K562 (cell line): Measurements from ENCODE around the gene DNASE2.

Experiments used
- FOS ChIP-seq: IDR thresholded peaks from 3 replicates; pipeline ENCODE4 v1.6.1; 2011; ENCODE audit not compliant: insufficient read length; ENCODE audit errors: extremely low read depth
- FOXK2 ChIP-seq, 2 experiments: fragments of 450-650 bp; IDR thresholded peaks in 1 of 2; conservative IDR thresholded peaks in 1 of 2; 2 replicates each; pipeline ENCODE4 v1.6.1; 2016; ENCODE audit warnings: low read depth in 2 of 2, mild to moderate bottlenecking in 1 of 2
- MAFK ChIP-seq: IDR thresholded peaks from 2 replicates; pipeline ENCODE4 v1.6.1; 2011; ENCODE audit warnings: low read length, improper control_type of control experiment
- POLR2A ChIP-seq: fragments of 450-650 bp; conservative IDR thresholded peaks from 2 replicates; pipeline ENCODE4 v1.6.1; 2016
- POLR2AphosphoS5 ChIP-seq: IDR thresholded peaks from 2 replicates; pipeline ENCODE4 v1.6.1; 2011; ENCODE audit warnings: mild to moderate bottlenecking, low read depth, low read length, moderate library complexity; ENCODE audit not compliant: control insufficient read depth, insufficient read depth
- TF ChIP-seq, protein P1 (sequence below): sonication (generic); formaldehyde crosslinking; IDR thresholded peaks from 2 replicates; pipeline ENCODE4 v1.9.0; 2022; ENCODE audit warnings: mild to moderate bottlenecking, missing genetic modification reagents
- TF ChIP-seq, protein P2 (sequence below), 3 experiments: IDR thresholded peaks in 2 of 3; conservative IDR thresholded peaks in 1 of 3; 2 replicates each; pipeline ENCODE4 v1.5.1; 2011 to 2012; ENCODE audit warnings: low read length in 3 of 3, mild to moderate bottlenecking in 3 of 3, control low read depth in 2 of 3, improper control_type of control experiment in 1 of 3, inconsistent platforms in 1 of 3, low read depth in 1 of 3, mixed read lengths in 1 of 3, moderate library complexity in 1 of 3; ENCODE audit not compliant: insufficient read depth in 2 of 3
- TF ChIP-seq, protein P3 (sequence below): conservative IDR thresholded peaks from 2 replicates; pipeline ENCODE4 v1.6.1; 2011; ENCODE audit warnings: low read depth, mild to moderate bottlenecking, low read length; ENCODE audit not compliant: control insufficient read depth

DNA sequence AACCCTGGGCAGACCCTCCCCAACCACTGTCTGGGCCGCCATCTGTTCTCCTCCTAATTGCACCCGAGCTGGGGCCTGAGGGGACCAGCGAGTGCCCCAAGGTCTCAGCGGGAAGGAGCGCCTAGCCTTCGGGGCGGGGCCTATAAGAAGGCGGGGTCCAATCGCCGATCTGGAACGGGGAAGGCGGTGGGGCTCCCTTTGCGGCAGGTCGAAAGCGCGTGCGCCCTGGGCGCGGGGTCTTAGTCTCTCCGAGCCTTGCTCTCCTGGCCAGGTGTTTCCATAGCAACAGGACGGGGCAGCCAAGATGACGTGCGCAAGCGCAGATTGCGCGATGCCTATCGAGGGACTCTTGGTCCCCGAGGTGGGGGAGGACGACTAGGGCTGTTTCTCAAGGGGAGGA is 40.2 kb downstream of the DNASE2 start:
- no peak for TF ChIP-seq FOS
- TF ChIP-seq, protein P1, sequence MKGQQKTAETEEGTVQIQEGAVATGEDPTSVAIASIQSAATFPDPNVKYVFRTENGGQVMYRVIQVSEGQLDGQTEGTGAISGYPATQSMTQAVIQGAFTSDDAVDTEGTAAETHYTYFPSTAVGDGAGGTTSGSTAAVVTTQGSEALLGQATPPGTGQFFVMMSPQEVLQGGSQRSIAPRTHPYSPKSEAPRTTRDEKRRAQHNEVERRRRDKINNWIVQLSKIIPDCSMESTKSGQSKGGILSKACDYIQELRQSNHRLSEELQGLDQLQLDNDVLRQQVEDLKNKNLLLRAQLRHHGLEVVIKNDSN (CRISPR knock-in tag) = no peak
- TF ChIP-seq POLR2AphosphoS5 = no peak
- TF ChIP-seq, protein P2, sequence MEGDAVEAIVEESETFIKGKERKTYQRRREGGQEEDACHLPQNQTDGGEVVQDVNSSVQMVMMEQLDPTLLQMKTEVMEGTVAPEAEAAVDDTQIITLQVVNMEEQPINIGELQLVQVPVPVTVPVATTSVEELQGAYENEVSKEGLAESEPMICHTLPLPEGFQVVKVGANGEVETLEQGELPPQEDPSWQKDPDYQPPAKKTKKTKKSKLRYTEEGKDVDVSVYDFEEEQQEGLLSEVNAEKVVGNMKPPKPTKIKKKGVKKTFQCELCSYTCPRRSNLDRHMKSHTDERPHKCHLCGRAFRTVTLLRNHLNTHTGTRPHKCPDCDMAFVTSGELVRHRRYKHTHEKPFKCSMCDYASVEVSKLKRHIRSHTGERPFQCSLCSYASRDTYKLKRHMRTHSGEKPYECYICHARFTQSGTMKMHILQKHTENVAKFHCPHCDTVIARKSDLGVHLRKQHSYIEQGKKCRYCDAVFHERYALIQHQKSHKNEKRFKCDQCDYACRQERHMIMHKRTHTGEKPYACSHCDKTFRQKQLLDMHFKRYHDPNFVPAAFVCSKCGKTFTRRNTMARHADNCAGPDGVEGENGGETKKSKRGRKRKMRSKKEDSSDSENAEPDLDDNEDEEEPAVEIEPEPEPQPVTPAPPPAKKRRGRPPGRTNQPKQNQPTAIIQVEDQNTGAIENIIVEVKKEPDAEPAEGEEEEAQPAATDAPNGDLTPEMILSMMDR (IDR thresholded peaks at IDR 0.05 in 2 of 3, conservative IDR thresholded peaks at IDR 0.05 in 1 of 3; ENCODE audit: insufficient read depth in 2 of 3, low read depth in 1 of 3, low read length in 3 of 3) = no peak
- TF ChIP-seq POLR2A = no peak
- TF ChIP-seq FOXK2 (conservative IDR thresholded peaks at IDR 0.05 in 1 of 2, IDR thresholded peaks at IDR 0.05 in 1 of 2; ENCODE audit: low read depth in 2 of 2) = no peak
- TF ChIP-seq, protein P3, sequence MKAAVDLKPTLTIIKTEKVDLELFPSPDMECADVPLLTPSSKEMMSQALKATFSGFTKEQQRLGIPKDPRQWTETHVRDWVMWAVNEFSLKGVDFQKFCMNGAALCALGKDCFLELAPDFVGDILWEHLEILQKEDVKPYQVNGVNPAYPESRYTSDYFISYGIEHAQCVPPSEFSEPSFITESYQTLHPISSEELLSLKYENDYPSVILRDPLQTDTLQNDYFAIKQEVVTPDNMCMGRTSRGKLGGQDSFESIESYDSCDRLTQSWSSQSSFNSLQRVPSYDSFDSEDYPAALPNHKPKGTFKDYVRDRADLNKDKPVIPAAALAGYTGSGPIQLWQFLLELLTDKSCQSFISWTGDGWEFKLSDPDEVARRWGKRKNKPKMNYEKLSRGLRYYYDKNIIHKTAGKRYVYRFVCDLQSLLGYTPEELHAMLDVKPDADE = no peak
- no peak for TF ChIP-seq MAFK
